ENCODE measurements around the gene FAM193B. TPM values are rescaled to one million over a fixed set of nuclear protein-coding genes. Genes with fewer than 3 reads are reported as not detected.

Gene FAM193B
- total and polyA plus RNA-seq, 9 of the 15 experiments (the other 6 are each of a cell fraction or from before 2014, with no cell fraction given), result 4.4 to 76.4 (median 37.3) TPM

- TF ChIP-seq USF1 (CRISPR knock-in tag; IDR thresholded peaks at IDR 0.05), result no peak
- no peak for TF ChIP-seq ZBTB5 (IDR thresholded peaks at IDR 0.05)
- peak; percentile 64; the same call in 1 of the 2 replicates for TF ChIP-seq LCOR (CRISPR knock-in tag; IDR thresholded peaks at IDR 0.05)
- TF ChIP-seq ZNF740 (CRISPR knock-in tag; IDR thresholded peaks at IDR 0.05), result 0 out of 2 replicates have a peak, but pooled peaks have one; percentile 57
- no peak for TF ChIP-seq ZNF740 (tag; IDR thresholded peaks at IDR 0.05)
- no peak for TF ChIP-seq ZNF644 (tag; IDR thresholded peaks at IDR 0.05; ENCODE audit: low read depth)
- TF ChIP-seq MXD1 (CRISPR knock-in tag; IDR thresholded peaks at IDR 0.05; ENCODE audit: borderline replicate concordance, poor library complexity, severe bottlenecking), result no peak
- TF ChIP-seq NFATC3 (IDR thresholded peaks at IDR 0.05), result no peak
- TF ChIP-seq ZNF408 (CRISPR knock-in tag; IDR thresholded peaks at IDR 0.05; ENCODE audit: low read depth), result no peak
- TF ChIP-seq ZNF316 (IDR thresholded peaks at IDR 0.05), result no peak
- no peak for TF ChIP-seq HSF4 (CRISPR knock-in tag; IDR thresholded peaks at IDR 0.05; ENCODE audit: borderline replicate concordance)
- TF ChIP-seq HDAC3 (IDR thresholded peaks at IDR 0.05; ENCODE audit: borderline replicate concordance, partially characterized antibody), result no peak
- no peak for TF ChIP-seq PBX2 (CRISPR knock-in tag; IDR thresholded peaks at IDR 0.05; ENCODE audit: low read depth)
- no peak for TF ChIP-seq PBX2 (tag; conservative IDR thresholded peaks at IDR 0.05; ENCODE audit: low read depth)
- TF ChIP-seq IRF1 (CRISPR knock-in tag; IDR thresholded peaks at IDR 0.05; ENCODE audit: borderline replicate concordance), result no peak
- no peak for TF ChIP-seq SAFB2 (IDR thresholded peaks at IDR 0.05; ENCODE audit: borderline replicate concordance, low read depth, low read length, severe bottlenecking)
- TF ChIP-seq MEF2D (tag; conservative IDR thresholded peaks at IDR 0.05; ENCODE audit: low read depth), result no peak
- peak; percentile 95 for TF ChIP-seq KDM5B (IDR thresholded peaks at IDR 0.05; ENCODE audit: insufficient replicate concordance, low read depth, low read length)
Measured at GRCh38 chr5:177497292-177498012, 56.9 kb downstream of the FAM193B start, which contains the start of gene PDLIM7 (continued).

All from K562 (cell line).